GM20000 (cell line): Measurements from ENCODE around the gene MYO19.

ENCODE experiments used
- DNase-seq: peaks from one replicate; pipeline ENCODE4 v3.0.0; 2012; ENCODE audit warnings: low spot score
- CTCF ChIP-seq: IDR thresholded peaks from 2 replicates; pipeline ENCODE4 v1.5.1; 2012; ENCODE audit warnings: mild to moderate bottlenecking, control low read depth; ENCODE audit errors: extremely low read depth, missing control alignments

Gene MYO19

GRCh38 chr17:36550491-36551417, 16.1 kb upstream of the MYO19 start:
- DNase-seq, result peak; percentile 50
- TF ChIP-seq CTCF, result no peak

- no peak for TF ChIP-seq CTCF
- DNase-seq, result no peak
These were observed 13.1 kb upstream of the MYO19 start for GRCh38 chr17:36547776-36548175.

- no peak for DNase-seq
- no peak for TF ChIP-seq CTCF
These were observed 11.9 kb upstream of the MYO19 start for GRCh38 chr17:36546418-36547093.

GRCh38 chr17:36545465-36546417, 11.1 kb upstream of the MYO19 start:
- DNase-seq, result peak; percentile 97
- TF ChIP-seq CTCF, result no peak

- no peak for DNase-seq
- TF ChIP-seq CTCF, result no peak
These were observed 10.4 kb upstream of the MYO19 start for GRCh38 chr17:36545077-36545464.

GRCh38 chr17:36544307-36545076, 9.8 kb upstream of the MYO19 start, which contains the start of gene GGNBP2:
TSS of gene GGNBP2 (plus strand) at chr17:36544919. CDS start at chr17:36545725, 806 bp downstream.
- no peak for TF ChIP-seq CTCF
- DNase-seq, result peak; percentile 96
